GM12872 (cell line): ENCODE results near the gene NEDD9.

ENCODE experiments used
- TF ChIP-seq, protein P1 (sequence below): IDR thresholded peaks from 3 replicates; pipeline ENCODE4 v1.5.1; 2011; ENCODE audit warnings: low read depth, mild to moderate bottlenecking, low read length, moderate library complexity; ENCODE audit not compliant: insufficient read depth

Gene NEDD9

DNA sequence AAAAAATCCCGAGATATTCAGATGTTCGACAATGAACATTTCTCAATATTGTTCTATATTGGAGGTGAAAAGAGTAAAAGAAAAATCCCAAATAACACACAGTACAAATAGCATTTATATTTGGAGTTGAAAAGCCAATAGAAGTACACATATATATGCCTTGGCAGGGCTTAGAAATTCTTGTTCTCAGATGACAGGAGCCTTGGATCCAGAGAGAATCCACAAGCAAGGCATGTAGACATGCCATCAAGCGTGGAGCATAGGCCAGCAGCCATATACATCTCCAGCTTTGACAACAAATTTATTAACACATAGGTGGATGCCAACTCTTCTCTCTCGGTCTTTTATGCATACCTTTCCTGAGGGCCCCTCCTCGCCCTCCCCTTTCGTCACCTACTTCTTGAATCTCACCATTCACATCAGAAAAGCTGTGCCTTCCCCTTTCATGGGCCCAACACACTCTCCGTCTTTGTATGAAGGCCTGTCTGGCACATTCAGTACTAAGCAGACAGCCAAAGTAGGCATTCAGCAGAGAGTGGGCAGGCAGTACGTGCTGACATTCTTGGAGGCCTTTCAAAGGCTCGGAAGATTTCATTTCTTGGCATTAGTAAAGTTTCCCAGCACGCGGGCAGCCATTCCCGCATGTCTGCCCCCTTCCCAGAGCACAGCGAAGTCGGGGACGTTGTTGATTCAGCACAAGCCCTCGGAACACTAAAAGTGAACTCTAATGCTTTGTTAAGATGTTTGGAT, 18.2 kb downstream of the NEDD9 start:
- TF ChIP-seq, protein P1, sequence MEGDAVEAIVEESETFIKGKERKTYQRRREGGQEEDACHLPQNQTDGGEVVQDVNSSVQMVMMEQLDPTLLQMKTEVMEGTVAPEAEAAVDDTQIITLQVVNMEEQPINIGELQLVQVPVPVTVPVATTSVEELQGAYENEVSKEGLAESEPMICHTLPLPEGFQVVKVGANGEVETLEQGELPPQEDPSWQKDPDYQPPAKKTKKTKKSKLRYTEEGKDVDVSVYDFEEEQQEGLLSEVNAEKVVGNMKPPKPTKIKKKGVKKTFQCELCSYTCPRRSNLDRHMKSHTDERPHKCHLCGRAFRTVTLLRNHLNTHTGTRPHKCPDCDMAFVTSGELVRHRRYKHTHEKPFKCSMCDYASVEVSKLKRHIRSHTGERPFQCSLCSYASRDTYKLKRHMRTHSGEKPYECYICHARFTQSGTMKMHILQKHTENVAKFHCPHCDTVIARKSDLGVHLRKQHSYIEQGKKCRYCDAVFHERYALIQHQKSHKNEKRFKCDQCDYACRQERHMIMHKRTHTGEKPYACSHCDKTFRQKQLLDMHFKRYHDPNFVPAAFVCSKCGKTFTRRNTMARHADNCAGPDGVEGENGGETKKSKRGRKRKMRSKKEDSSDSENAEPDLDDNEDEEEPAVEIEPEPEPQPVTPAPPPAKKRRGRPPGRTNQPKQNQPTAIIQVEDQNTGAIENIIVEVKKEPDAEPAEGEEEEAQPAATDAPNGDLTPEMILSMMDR: no peak

DNA sequence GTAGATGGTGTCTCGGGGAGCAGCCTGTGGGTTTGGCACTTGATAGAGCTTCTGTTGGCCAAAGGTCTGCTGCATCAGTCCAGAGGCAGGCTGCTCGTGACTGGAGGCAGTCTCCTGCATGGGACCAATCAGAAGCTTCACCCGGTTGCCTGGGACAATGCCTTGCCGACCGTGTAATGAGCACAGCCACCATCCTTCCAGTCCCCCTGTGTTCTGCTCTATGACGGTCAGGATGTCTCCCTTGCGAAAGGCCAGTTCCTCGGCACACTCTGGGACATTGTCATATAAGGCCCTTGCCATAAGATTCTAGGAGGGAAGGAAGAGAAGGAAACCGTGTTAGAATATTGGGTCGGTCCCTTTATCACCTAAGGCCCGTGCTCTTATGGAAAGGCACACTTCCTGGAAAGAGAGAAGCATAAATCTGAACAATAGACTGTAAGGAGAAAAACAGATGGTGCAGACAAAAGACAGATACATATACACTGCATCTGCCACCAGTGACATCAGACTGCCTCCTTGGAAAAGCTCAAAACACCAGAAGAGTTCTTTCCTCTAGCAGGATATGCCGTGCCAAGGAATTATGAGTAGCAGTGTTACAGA, 18.9 kb downstream of the NEDD9 start:
- TF ChIP-seq, protein P1: no peak

DNA sequence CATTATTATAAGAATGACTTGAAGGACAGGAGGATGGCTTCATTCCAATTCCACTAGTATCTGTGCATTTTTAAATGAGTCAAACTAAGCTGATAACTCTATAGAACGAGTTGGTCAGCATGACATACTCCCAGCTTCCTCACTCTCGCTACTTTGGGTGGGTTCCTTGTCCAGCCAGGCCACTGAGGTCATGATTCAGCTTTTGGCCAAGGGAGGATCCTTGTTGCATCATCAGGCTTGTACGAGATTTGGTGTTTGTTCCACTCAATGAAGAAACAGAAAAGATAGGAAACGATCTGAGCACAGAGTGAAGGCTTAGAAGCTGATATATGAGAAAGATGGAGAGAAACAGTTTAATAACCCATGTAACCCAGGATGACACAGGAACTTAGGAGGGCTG, 19.8 kb downstream of the NEDD9 start:
- TF ChIP-seq, protein P1: no peak

DNA sequence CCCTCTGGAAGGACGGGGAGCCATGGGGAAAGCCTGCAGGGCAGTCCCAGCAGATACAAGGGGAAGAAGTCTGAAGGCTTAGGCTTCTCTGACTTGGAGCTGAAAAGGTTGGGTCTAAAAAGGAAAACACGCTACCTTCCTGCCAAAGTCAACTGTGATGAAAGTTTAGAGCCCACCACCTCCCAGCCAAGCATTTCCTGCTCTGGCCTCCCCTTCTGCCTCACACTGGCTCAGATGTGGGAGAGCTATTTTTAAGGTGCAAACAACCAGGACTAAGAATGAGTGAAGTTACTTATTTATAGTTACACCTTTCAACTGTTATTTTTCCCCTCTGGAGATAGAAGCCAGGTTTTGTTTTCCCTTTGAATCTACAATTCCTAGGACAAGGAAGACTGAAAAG, 21.2 kb downstream of the NEDD9 start:
- TF ChIP-seq, protein P1: no peak

DNA sequence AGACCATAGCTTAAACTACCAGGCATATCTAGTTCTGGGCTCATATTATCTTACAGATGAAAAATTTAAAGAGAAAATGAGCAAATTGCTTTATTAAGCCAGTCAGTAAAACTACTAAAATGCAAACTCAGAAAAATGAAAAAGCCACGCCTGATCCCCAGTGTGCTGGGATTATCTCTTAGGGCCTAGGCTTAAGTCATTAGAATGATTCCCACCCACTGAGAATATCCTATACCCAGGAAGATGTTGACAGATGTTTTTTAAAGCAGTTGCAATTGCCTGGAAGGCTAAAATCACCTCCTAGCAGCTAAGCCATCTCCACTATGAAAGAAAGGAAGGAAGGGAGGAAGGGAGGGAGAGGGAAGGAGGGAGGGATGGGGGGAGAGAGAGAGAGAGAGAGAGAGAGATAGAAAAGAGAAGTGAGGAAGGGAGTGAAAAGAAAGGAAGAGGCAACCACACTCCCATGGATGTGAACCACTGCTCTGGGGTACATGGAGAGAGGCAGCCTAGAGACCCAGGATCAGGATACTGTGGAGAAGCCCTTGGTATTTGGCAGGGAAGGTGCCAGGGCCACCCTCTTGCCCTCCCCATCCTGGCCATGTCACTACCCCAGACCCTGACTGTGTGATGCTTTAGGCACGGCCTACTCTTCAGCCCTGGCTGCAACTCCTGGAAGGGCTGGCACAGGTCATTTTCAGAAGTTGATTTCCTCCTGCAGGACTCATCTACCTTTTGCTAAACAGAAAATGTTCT, 21.9 kb downstream of the NEDD9 start:
- TF ChIP-seq, protein P1: no peak

DNA sequence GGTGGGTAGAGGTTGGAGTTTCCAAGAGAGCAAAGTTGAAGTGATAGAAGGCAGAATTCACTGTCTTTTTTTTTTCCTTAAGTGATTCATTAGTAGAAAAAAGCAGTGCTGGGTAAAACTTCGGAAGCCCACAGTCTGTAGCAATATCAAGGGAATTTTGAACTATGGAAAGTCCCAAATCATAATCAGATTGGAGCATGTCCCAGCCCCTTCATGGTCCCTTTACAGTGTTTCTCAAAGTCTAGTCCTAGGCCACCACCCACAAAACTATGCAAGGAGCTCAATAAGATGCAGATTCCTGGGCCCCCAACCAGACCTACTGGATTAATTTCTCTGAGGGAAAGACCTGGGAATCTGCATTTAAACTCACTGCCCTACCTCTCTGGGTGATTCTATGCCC, 22.6 kb downstream of the NEDD9 start:
- TF ChIP-seq, protein P1: no peak

DNA sequence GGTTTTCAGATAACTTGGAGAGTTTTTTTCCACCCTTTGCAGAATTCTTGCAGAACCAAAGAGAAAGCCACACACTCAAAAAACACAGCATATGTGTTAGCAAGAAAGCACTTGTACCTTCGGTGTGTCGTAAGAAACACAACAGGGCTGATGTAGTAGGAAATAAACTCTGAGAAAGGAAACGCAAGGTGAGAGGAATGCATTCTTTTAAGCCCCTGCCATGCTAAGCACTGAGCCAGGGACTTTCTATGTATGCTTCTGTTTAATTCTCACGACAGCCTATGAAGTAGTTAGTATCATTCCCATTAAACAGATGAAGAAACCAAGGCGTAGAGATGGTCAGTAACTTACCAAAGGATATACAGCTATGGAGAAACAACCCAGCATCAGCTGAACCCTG, 23.1 kb downstream of the NEDD9 start:
- TF ChIP-seq, protein P1: no peak
